ENCODE results near the gene BTAF1.

The BTAF1 gene

GRCh38 chr10:91908337-91909116 is 15.0 kb upstream of the BTAF1 start:
- peak; percentile 7 for DNase-seq

GRCh38 chr10:91909117-91909677 is 14.4 kb upstream of the BTAF1 start, which contains the start of gene FGFBP3:
Gene FGFBP3, minus strand, starts transcription at chr10:91909486. Its CDS starts 517 bp downstream, at chr10:91908969.
- peak; percentile 19 for DNase-seq

- no peak for DNase-seq
Observed at GRCh38 chr10:91910467-91910866, 13.1 kb upstream of the BTAF1 start.

- no peak for DNase-seq
Observed at GRCh38 chr10:91919651-91920050, 3.9 kb upstream of the BTAF1 start.

- DNase-seq = no peak
Observed at GRCh38 chr10:91924212-91925021, 847 bp downstream of the BTAF1 start.

- no peak for DNase-seq
Observed at GRCh38 chr10:91925022-91925320, 1.4 kb downstream of the BTAF1 start.

- DNase-seq = no peak
Observed at GRCh38 chr10:91930939-91931338, 7.4 kb downstream of the BTAF1 start.

- DNase-seq = no peak
Observed at GRCh38 chr10:91931526-91932190, 8.1 kb downstream of the BTAF1 start.

GRCh38 chr10:91932737-91933136 is 9.2 kb downstream of the BTAF1 start:
- DNase-seq = no peak

GRCh38 chr10:91935886-91936285 is 12.3 kb downstream of the BTAF1 start:
- no peak for DNase-seq

GRCh38 chr10:91939653-91940052 is 16.1 kb downstream of the BTAF1 start:
- DNase-seq = no peak

GRCh38 chr10:91941426-91941825 is 17.9 kb downstream of the BTAF1 start:
- no peak for DNase-seq

GRCh38 chr10:91944880-91945630 is 21.5 kb downstream of the BTAF1 start:
- DNase-seq = no peak

- no peak for DNase-seq
Observed at GRCh38 chr10:91953600-91954160, 30.1 kb downstream of the BTAF1 start.

GRCh38 chr10:91955114-91955513 is 31.5 kb downstream of the BTAF1 start:
- no peak for DNase-seq

GRCh38 chr10:91957091-91957490 is 33.5 kb downstream of the BTAF1 start:
- no peak for DNase-seq

GRCh38 chr10:91969297-91969696 is 45.7 kb downstream of the BTAF1 start:
- DNase-seq = no peak

GRCh38 chr10:91974960-91975359 is 51.4 kb downstream of the BTAF1 start:
- DNase-seq = no peak

- DNase-seq = no peak
Observed at GRCh38 chr10:91975438-91975837, 51.9 kb downstream of the BTAF1 start.

GRCh38 chr10:91976317-91977051 is 52.9 kb downstream of the BTAF1 start:
- no peak for DNase-seq

GRCh38 chr10:91977491-91977890 is 53.9 kb downstream of the BTAF1 start:
- DNase-seq = no peak

- DNase-seq = no peak
Observed at GRCh38 chr10:91978585-91978984, 55.0 kb downstream of the BTAF1 start.

Measured in DMS79 (cell line).